Liver (tissue), 9 donors: Measurements from ENCODE around the gene DLX4. TPM values are rescaled to one million over a fixed set of nuclear protein-coding genes. Genes with fewer than 3 reads are reported as not detected.

Experiments used
- DNase-seq: peaks from one replicate; pipeline ENCODE4 v3.0.0-alpha.2; 2017; ENCODE audit warnings: low spot score
- H3K27ac ChIP-seq, 2 donors: one replicate each; pipeline ENCODE4 v1.7.0; 2013; ENCODE audit warnings: inconsistent platforms in 2 of 2, low read length in 2 of 2, control low read depth in 1 of 2, low read depth in 1 of 2, mild to moderate bottlenecking in 1 of 2
- H3K27me3 ChIP-seq, 4 donors: one replicate each; pipeline versions ENCODE4 v1.6.1 to v1.7.0; 2013; ENCODE audit warnings: low read length in 3 of 4, inconsistent platforms in 1 of 4, mild to moderate bottlenecking in 1 of 4, moderate library complexity in 1 of 4; ENCODE audit not compliant: control insufficient read depth in 4 of 4, insufficient read depth in 4 of 4
- H3K36me3 ChIP-seq, 4 donors: one replicate each; pipeline versions ENCODE4 v1.6.1 to v1.7.0; 2013; ENCODE audit warnings: low read length in 3 of 4, mild to moderate bottlenecking in 3 of 4, low read depth in 1 of 4, moderate library complexity in 1 of 4; ENCODE audit not compliant: control insufficient read depth in 4 of 4, insufficient read depth in 3 of 4
- H3K4me1 ChIP-seq, 4 donors: one replicate each; pipeline versions ENCODE4 v1.6.1 to v1.7.0; 2013; ENCODE audit warnings: low read length in 3 of 4, mild to moderate bottlenecking in 3 of 4, moderate library complexity in 1 of 4; ENCODE audit not compliant: control insufficient read depth in 4 of 4, insufficient read depth in 4 of 4
- H3K4me3 ChIP-seq, 3 donors: one replicate each; pipeline versions ENCODE4 v1.6.1 to v1.7.0; 2013; ENCODE audit warnings: low read length in 3 of 3, control low read depth in 1 of 3, low read depth in 1 of 3, mild to moderate bottlenecking in 1 of 3
- H3K9ac ChIP-seq, 2 donors: one replicate each; pipeline ENCODE4 v1.7.0; 2013; ENCODE audit warnings: low read length in 2 of 2, mild to moderate bottlenecking in 2 of 2, moderate library complexity in 2 of 2, control low read depth in 1 of 2, low read depth in 1 of 2
- H3K9me3 ChIP-seq, 4 donors: one replicate each; pipeline versions ENCODE4 v1.6.1 to v1.7.0; 2013; ENCODE audit warnings: low read length in 3 of 4; ENCODE audit not compliant: control insufficient read depth in 4 of 4
- FOXA2 ChIP-seq: IDR thresholded peaks from 2 replicates; pipeline ENCODE4 v1.6.1; 2016; ENCODE audit warnings: antibody characterized with exemption
- JUND ChIP-seq, 2 donors: IDR thresholded peaks; 2 replicates each; pipeline ENCODE4 v1.6.1; 2016; ENCODE audit warnings: antibody characterized with exemption in 2 of 2
- NR2F2 ChIP-seq: IDR thresholded peaks from 2 replicates; pipeline ENCODE4 v1.6.1; 2016; ENCODE audit warnings: antibody characterized with exemption
- RXRA ChIP-seq, 2 donors: IDR thresholded peaks; 2 replicates each; pipeline ENCODE4 v1.6.1; 2017 to 2018; ENCODE audit warnings: antibody characterized with exemption in 2 of 2, mild to moderate bottlenecking in 1 of 2
- SP1 ChIP-seq: IDR thresholded peaks from 2 replicates; pipeline ENCODE4 v1.6.1; 2018; ENCODE audit warnings: antibody characterized with exemption, mild to moderate bottlenecking
- TAF1 ChIP-seq: conservative IDR thresholded peaks from 2 replicates; pipeline ENCODE4 v1.6.1; 2016; ENCODE audit warnings: antibody characterized with exemption, mild to moderate bottlenecking
- YY1 ChIP-seq: IDR thresholded peaks from 2 replicates; pipeline ENCODE4 v1.6.1; 2016; ENCODE audit warnings: antibody characterized with exemption, mild to moderate bottlenecking
- WGBS: extraction: QIAGEN DNeasy Blood & Tissue Kit; methylation state at CpG from one replicate; pipeline ENCODE4 v1.1.7; 2013; 5-methylcytosine and 5-hydroxymethylcytosine counted together
- polyA plus RNA-seq, 2 donors: library from polyadenylated mRNA; stranded (reverse) in 1 of 2; unstranded in 1 of 2; fragments of 200-250 nt in 1 of 2; fragments of >200 nt in 1 of 2; fragmentation: Nextera tagmentation in 1 of 2; extraction: Ambion mirVana in 1 of 2; gene quantifications; one replicate each; pipeline versions ENCODE4 v1.2.1 to v1.2.3, GENCODE V29; 2013 to 2015
- total RNA-seq, 2 donors: library from RNA; depleted of rRNA; stranded (reverse); fragments of >200 nt; gene quantifications; one replicate each; pipeline ENCODE4 v1.2.3, GENCODE V29; 2014
- TF ChIP-seq, protein P1 (sequence below): IDR thresholded peaks from 2 replicates; pipeline ENCODE4 v1.6.1; 2016; ENCODE audit warnings: antibody characterized with exemption, mild to moderate bottlenecking
- TF ChIP-seq, protein P2 (sequence below): fragments of 150-350 bp; IDR thresholded peaks from 2 replicates; pipeline ENCODE4 v1.5.1; 2017; ENCODE audit warnings: improper control_type of control experiment, low read depth, low read length; ENCODE audit not compliant: missing input control
- TF ChIP-seq, protein P3 (sequence below): IDR thresholded peaks from 2 replicates; pipeline ENCODE4 v1.6.1; 2016; ENCODE audit warnings: antibody characterized with exemption
- donor health status: healthy.
- donor health status: healthy.
- donor health status: healthy.
- donor health status: healthy.
- donor health status: healthy.

The DLX4 gene
- total and polyA plus RNA-seq, 4 donors: not detected

DNA sequence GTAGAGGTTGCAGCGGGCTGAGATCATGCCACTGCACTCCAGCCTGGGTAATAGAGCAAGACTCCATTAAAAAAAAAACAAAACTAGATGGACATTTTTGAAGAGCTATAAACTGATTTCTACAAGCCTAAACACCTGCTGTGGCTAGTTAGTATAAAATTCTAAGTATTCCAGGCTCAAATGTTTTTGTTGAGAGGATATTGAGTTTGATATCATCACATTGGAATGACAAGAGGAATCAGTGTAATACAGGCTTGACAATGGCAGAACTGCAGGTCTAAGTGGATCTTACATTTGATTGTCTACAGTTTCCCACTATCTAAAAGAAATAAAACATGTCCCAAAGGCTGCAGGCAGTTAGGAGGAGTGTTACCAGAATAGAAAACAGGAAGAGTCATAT, 49.9 kb downstream of the DLX4 start (continued):
- TF ChIP-seq, protein P1, sequence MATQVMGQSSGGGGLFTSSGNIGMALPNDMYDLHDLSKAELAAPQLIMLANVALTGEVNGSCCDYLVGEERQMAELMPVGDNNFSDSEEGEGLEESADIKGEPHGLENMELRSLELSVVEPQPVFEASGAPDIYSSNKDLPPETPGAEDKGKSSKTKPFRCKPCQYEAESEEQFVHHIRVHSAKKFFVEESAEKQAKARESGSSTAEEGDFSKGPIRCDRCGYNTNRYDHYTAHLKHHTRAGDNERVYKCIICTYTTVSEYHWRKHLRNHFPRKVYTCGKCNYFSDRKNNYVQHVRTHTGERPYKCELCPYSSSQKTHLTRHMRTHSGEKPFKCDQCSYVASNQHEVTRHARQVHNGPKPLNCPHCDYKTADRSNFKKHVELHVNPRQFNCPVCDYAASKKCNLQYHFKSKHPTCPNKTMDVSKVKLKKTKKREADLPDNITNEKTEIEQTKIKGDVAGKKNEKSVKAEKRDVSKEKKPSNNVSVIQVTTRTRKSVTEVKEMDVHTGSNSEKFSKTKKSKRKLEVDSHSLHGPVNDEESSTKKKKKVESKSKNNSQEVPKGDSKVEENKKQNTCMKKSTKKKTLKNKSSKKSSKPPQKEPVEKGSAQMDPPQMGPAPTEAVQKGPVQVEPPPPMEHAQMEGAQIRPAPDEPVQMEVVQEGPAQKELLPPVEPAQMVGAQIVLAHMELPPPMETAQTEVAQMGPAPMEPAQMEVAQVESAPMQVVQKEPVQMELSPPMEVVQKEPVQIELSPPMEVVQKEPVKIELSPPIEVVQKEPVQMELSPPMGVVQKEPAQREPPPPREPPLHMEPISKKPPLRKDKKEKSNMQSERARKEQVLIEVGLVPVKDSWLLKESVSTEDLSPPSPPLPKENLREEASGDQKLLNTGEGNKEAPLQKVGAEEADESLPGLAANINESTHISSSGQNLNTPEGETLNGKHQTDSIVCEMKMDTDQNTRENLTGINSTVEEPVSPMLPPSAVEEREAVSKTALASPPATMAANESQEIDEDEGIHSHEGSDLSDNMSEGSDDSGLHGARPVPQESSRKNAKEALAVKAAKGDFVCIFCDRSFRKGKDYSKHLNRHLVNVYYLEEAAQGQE: no peak
- TF ChIP-seq RXRA (IDR thresholded peaks at IDR 0.05): no peak

DNA sequence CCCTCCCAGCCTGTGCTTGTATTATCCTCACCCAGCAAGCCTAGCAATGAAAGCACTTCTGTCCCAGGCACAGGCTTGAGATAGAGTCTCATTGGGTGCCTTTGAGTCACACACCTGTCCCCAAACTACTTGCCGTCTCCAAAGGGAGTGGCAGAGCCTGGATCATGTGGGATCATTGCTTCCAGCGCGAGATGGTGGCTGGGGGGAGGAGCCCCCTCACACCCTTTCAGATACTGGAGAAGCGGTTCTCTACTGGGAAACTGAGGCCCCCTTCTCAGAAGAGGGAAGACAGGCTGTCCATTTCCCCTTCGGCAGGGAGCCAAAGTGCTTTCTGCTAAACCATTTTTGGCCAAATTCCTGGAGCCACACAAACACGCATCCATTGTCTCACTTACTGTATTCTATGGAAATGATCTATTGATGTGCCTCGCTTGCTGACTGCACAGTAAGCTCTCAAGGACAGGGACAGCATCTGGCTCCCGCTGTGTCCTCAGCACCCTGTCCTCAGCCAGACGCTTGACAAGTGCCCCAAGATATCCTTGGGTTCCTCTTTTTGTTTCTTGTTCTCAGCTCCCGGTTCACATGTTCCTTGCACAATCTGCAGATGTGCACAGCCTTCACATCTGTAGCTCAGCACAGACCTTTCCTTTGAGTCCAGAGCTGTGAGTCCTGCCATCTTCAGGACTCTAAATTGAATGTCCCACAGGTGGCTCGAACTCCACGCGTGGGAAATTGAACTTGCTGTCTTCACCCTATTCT, 52.0 kb downstream of the DLX4 start:
- Histone ChIP-seq H3K9me3 (no peaks in the 10 kb centered on the region), H3K9ac (no peak overlapping the region), H3K4me3 (no peak overlapping the region), H3K27ac (no peak overlapping the region), H3K27me3 (no peaks in the 10 kb centered on the region), H3K4me1 (no peaks in the 10 kb centered on the region), H3K36me3 (no peaks in the 10 kb centered on the region)
- WGBS: 72% methylated on average over 13 of the region's 13 CpGs
- DNase-seq: no peak
- TF ChIP-seq, protein P2, sequence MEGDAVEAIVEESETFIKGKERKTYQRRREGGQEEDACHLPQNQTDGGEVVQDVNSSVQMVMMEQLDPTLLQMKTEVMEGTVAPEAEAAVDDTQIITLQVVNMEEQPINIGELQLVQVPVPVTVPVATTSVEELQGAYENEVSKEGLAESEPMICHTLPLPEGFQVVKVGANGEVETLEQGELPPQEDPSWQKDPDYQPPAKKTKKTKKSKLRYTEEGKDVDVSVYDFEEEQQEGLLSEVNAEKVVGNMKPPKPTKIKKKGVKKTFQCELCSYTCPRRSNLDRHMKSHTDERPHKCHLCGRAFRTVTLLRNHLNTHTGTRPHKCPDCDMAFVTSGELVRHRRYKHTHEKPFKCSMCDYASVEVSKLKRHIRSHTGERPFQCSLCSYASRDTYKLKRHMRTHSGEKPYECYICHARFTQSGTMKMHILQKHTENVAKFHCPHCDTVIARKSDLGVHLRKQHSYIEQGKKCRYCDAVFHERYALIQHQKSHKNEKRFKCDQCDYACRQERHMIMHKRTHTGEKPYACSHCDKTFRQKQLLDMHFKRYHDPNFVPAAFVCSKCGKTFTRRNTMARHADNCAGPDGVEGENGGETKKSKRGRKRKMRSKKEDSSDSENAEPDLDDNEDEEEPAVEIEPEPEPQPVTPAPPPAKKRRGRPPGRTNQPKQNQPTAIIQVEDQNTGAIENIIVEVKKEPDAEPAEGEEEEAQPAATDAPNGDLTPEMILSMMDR: no peak
- no peak for TF ChIP-seq TAF1
- TF ChIP-seq JUND (IDR thresholded peaks at IDR 0.05): no peak

DNA sequence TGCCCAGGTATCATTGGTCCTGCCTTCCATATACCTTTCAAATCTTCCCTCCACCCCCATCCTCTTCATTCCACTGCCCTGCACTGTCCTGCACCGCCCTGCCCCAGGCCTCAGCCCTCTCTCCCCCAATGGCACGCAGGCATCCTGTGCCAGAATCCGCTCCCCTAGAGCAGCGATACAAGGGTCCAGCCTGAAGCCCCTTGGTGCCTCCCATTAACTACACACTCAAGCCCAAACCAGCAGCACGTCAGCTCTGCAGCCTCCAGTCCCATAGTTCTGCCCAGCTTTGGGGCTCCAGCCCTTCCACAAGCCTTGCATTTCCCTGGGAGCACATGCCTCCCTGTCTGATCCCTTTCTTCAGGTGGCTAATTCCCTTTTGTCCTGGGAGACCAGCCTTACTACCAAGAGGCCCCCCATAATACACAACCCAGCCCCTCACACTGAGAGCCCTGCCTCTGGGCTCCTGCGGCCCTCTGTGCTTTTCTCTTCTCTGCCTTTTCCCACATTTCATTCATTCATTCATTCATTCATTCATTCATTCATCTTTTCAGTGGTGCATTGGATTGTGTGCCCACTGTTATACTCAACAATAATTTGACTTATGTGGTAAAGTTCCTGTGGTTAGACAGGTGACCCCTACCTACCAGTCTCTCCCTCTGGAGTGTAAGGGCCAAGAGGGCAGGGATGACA, 52.8 kb downstream of the DLX4 start:
- WGBS: 86% methylated on average over 6 of the region's 6 CpGs
- no peak for DNase-seq
- no peak overlapping the region for H3K27ac ChIP-seq
- H3K27me3 ChIP-seq: no peaks in the 10 kb centered on the region
- no peaks in the 10 kb centered on the region for H3K36me3 ChIP-seq
- H3K4me3 ChIP-seq: no peak overlapping the region
- no peak for TF ChIP-seq FOXA2
- no peak for TF ChIP-seq NR2F2
- no peak for TF ChIP-seq YY1
- no peak for TF ChIP-seq SP1
- TF ChIP-seq, protein P3, sequence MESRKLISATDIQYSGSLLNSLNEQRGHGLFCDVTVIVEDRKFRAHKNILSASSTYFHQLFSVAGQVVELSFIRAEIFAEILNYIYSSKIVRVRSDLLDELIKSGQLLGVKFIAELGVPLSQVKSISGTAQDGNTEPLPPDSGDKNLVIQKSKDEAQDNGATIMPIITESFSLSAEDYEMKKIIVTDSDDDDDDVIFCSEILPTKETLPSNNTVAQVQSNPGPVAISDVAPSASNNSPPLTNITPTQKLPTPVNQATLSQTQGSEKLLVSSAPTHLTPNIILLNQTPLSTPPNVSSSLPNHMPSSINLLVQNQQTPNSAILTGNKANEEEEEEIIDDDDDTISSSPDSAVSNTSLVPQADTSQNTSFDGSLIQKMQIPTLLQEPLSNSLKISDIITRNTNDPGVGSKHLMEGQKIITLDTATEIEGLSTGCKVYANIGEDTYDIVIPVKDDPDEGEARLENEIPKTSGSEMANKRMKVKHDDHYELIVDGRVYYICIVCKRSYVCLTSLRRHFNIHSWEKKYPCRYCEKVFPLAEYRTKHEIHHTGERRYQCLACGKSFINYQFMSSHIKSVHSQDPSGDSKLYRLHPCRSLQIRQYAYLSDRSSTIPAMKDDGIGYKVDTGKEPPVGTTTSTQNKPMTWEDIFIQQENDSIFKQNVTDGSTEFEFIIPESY: no peak
- H3K9ac ChIP-seq: no peak overlapping the region
- H3K4me1 ChIP-seq: no peaks in the 10 kb centered on the region
- no peaks in the 10 kb centered on the region for H3K9me3 ChIP-seq
